HepG2 (cell line): ENCODE results near the gene NEDD4L.

Source experiments
- CHD2 ChIP-seq: IDR thresholded peaks from 2 replicates; pipeline ENCODE4 v1.6.1; 2011; ENCODE audit warnings: low read depth, low read length, improper control_type of control experiment
- CTCF ChIP-seq: sonication (generic); formaldehyde crosslinking; IDR thresholded peaks from 2 replicates; pipeline ENCODE4 v1.5.0; 2020; ENCODE audit warnings: mild to moderate bottlenecking, missing genetic modification reagents, moderate library complexity
- HCFC1 ChIP-seq: fragments of 150-350 bp; IDR thresholded peaks from 2 replicates; pipeline ENCODE4 v1.6.1; 2014; ENCODE audit warnings: low read depth, low read length
- NFYB ChIP-seq: sonication (generic); formaldehyde crosslinking; IDR thresholded peaks from 2 replicates; pipeline ENCODE4 v1.4.0; 2020; ENCODE audit warnings: missing genetic modification reagents
- POLR2AphosphoS5 ChIP-seq: IDR thresholded peaks from 2 replicates; pipeline ENCODE4 v1.6.1; 2012; ENCODE audit warnings: low read depth, low read length
- PRDM15 ChIP-seq: sonication (generic); formaldehyde crosslinking; IDR thresholded peaks from 2 replicates; pipeline ENCODE4 v1.4.0; 2020; ENCODE audit warnings: missing genetic modification reagents
- RARG ChIP-seq: sonication (generic); formaldehyde crosslinking; IDR thresholded peaks from 2 replicates; pipeline ENCODE4 v1.4.0; 2020; ENCODE audit warnings: low read depth, mild to moderate bottlenecking, missing genetic modification reagents
- SOX5 ChIP-seq: IDR thresholded peaks from 2 replicates; pipeline ENCODE4 v1.6.1; 2016; ENCODE audit warnings: borderline replicate concordance
- STAT6 ChIP-seq: sonication (generic); formaldehyde crosslinking; IDR thresholded peaks from 2 replicates; pipeline ENCODE4 v1.4.0; 2020; ENCODE audit warnings: missing genetic modification reagents, mild to moderate bottlenecking, borderline replicate concordance
- ZNF3 ChIP-seq: IDR thresholded peaks from 2 replicates; pipeline ENCODE4 v1.7.0; 2017; ENCODE audit warnings: inconsistent platforms
- TF ChIP-seq, protein P1 (sequence below): sonication (generic); formaldehyde crosslinking; IDR thresholded peaks from 2 replicates; pipeline ENCODE4 v1.4.0; 2020; ENCODE audit warnings: missing genetic modification reagents

DNA sequence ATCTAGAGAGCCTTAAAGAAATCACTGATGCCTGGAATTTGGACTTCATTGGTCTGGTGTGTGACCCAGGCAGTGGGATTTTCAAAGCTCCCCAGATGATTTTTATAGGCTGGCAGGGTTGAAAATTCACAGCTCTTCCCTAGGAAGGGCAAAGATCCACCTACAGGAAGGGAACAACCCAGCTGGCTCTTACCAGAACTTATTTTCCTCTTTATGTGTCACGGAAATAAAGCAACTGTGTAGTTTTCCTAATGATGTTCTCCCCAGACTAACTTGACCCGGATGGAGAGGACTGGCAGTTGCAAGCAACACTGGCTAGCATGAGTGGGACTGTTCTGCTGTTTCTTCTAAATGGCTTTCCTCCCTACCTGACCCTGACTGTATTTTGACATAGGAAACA lies 349.3 kb downstream of the NEDD4L start:
- TF ChIP-seq, protein P1, sequence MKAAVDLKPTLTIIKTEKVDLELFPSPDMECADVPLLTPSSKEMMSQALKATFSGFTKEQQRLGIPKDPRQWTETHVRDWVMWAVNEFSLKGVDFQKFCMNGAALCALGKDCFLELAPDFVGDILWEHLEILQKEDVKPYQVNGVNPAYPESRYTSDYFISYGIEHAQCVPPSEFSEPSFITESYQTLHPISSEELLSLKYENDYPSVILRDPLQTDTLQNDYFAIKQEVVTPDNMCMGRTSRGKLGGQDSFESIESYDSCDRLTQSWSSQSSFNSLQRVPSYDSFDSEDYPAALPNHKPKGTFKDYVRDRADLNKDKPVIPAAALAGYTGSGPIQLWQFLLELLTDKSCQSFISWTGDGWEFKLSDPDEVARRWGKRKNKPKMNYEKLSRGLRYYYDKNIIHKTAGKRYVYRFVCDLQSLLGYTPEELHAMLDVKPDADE = no peak
- TF ChIP-seq STAT6 (CRISPR knock-in tag) (no peak), PRDM15 (CRISPR knock-in tag) (no peak), CTCF (CRISPR knock-in tag) (no peak), NFYB (no peak), SOX5 (CRISPR knock-in tag) (no peak), RARG (CRISPR knock-in tag) (no peak), POLR2AphosphoS5 (no peak; the same call in 1 of the 2 replicates), ZNF3 (no peak), HCFC1 (no peak), CHD2 (no peak)
